ENCODE measurements around the gene KCNIP4.

DNA sequence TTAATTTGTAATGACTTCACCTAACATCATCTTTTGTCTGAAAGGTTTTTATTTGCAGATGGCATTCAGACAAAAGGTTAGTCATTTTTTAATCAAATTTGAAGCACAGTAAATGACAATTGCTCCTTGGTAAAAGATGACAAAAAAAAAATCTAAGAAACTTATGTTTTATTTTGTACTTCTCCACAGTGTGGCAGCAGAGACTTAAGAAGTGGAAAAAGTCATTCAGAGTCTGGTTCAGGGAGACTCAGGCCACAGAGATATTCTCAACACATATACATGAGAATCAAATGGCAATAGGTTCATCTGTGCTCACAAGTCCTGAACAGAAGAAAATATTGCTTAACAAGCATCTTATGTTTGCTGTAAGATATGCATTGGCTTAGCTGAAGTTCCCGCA is 436.2 kb downstream of the KCNIP4 start:
- TF ChIP-seq EZH2phosphoT487 (IDR thresholded peaks at IDR 0.05; ENCODE audit: insufficient read depth, low read depth) (no peak), EZH2 (IDR thresholded peaks at IDR 0.05; ENCODE audit: insufficient read depth, poor library complexity, severe bottlenecking) (no peak)

Measured in GM23248 (cell line).